SK-N-SH (cell line): ENCODE results near the gene TRIM10.

Experiments used
- CTCF ChIP-seq: fragments of 200-600 bp; sonication (generic); IDR thresholded peaks from 2 replicates; pipeline ENCODE4 v1.6.1; 2017; ENCODE audit warnings: antibody characterized with exemption, mild to moderate bottlenecking, moderate library complexity
- EP300 ChIP-seq, 2 experiments: IDR thresholded peaks; 2 replicates each; pipeline versions ENCODE4 v1.4.0 to v1.6.1; 2012; ENCODE audit warnings: borderline replicate concordance in 1 of 2, low read depth in 1 of 2, low read length in 1 of 2
- TF ChIP-seq, protein P1 (sequence below): IDR thresholded peaks from 2 replicates; pipeline ENCODE4 v1.6.1; 2012; ENCODE audit warnings: mild to moderate bottlenecking, low read depth, low read length, moderate library complexity

DNA sequence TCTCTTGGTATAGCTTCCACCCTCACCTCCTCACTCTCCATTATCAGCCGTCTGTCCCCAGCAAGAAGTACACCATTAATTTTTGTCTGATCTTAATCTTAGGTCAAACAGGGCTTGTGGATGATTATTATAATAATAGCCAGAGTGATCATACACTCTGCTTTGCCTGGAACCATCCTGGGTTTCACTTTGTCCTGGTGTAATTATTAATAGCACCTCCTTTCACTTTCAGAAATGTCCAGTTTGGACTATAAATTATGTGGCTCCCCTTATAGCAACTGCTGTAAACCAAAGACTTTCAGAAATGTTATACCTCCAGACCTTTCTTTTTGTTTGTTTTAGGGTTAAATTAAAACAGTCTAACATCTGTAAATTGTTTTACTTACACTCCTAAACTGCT is 47.2 kb downstream of the TRIM10 start:
- TF ChIP-seq CTCF (no peak), EP300 (IDR thresholded peaks at IDR 0.05; ENCODE audit: borderline replicate concordance in 1 of 2, low read depth in 1 of 2, low read length in 1 of 2) (no peak)
- TF ChIP-seq, protein P1, sequence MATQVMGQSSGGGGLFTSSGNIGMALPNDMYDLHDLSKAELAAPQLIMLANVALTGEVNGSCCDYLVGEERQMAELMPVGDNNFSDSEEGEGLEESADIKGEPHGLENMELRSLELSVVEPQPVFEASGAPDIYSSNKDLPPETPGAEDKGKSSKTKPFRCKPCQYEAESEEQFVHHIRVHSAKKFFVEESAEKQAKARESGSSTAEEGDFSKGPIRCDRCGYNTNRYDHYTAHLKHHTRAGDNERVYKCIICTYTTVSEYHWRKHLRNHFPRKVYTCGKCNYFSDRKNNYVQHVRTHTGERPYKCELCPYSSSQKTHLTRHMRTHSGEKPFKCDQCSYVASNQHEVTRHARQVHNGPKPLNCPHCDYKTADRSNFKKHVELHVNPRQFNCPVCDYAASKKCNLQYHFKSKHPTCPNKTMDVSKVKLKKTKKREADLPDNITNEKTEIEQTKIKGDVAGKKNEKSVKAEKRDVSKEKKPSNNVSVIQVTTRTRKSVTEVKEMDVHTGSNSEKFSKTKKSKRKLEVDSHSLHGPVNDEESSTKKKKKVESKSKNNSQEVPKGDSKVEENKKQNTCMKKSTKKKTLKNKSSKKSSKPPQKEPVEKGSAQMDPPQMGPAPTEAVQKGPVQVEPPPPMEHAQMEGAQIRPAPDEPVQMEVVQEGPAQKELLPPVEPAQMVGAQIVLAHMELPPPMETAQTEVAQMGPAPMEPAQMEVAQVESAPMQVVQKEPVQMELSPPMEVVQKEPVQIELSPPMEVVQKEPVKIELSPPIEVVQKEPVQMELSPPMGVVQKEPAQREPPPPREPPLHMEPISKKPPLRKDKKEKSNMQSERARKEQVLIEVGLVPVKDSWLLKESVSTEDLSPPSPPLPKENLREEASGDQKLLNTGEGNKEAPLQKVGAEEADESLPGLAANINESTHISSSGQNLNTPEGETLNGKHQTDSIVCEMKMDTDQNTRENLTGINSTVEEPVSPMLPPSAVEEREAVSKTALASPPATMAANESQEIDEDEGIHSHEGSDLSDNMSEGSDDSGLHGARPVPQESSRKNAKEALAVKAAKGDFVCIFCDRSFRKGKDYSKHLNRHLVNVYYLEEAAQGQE, result no peak
